ENCODE measurements around the gene NRSN1.

NRSN1 gene

GRCh38 chr6:24152014-24152413 is 26.0 kb downstream of the NRSN1 start:
- no peak overlapping the region for H2AK5ac ChIP-seq (ENCODE audit: low read length, severe bottlenecking)
- H3K4ac ChIP-seq (ENCODE audit: low read depth in 1 of 2, low read length in 2 of 2): no peak overlapping the region
- H3K4me1 ChIP-seq (ENCODE audit: control insufficient read depth, insufficient read depth, low read depth, low read length): no peaks in the 10 kb centered on the region
- no peaks in the 10 kb centered on the region for H3K36me3 ChIP-seq (ENCODE audit: control insufficient read depth in 1 of 2, insufficient read depth in 2 of 2, low read depth in 1 of 2, low read length in 2 of 2)
- H3K9me3 ChIP-seq (ENCODE audit: control insufficient read depth, low read length): no peaks in the 10 kb centered on the region
- no peak overlapping the region for H3K9ac ChIP-seq (ENCODE audit: low read length)
- no peak overlapping the region for H3K27ac ChIP-seq (ENCODE audit: low read length, poor library complexity, severe bottlenecking)
- no CpG with 5 or more reads among the region's 1 CpG for WGBS
- no peak overlapping the region for H3K18ac ChIP-seq (ENCODE audit: low read depth in 1 of 2, low read length in 2 of 2)
- no peak overlapping the region for H4K8ac ChIP-seq (ENCODE audit: low read length)
- no peak overlapping the region for H4K91ac ChIP-seq (ENCODE audit: low read length)
- no peak overlapping the region for H3K23ac ChIP-seq (ENCODE audit: low read length in 2 of 2)
- no peak overlapping the region for H3K4me3 ChIP-seq (ENCODE audit: insufficient read depth in 1 of 2, low read depth in 1 of 2, low read length in 2 of 2)
- H3K4me2 ChIP-seq (ENCODE audit: low read length, poor library complexity, severe bottlenecking): no peak overlapping the region
- no peak overlapping the region for H2BK12ac ChIP-seq (ENCODE audit: low read length in 2 of 2)
- H2BK15ac ChIP-seq (ENCODE audit: low read depth, poor library complexity, severe bottlenecking): no peak overlapping the region
- no peak overlapping the region for H2BK120ac ChIP-seq (ENCODE audit: low read depth, low read length)
- H2AFZ ChIP-seq (ENCODE audit: low read depth, low read length): no peak overlapping the region
- no peaks in the 10 kb centered on the region for H3K79me1 ChIP-seq (replicated peaks; ENCODE audit: low read length, poor library complexity, severe bottlenecking)
- DNase-seq: no peak
- H3K14ac ChIP-seq (ENCODE audit: low read length in 2 of 2): no peak overlapping the region
- H3K27me3 ChIP-seq (ENCODE audit: control insufficient read depth in 1 of 2, insufficient read depth in 1 of 2, low read length in 2 of 2): no peaks in the 10 kb centered on the region
- H2BK5ac ChIP-seq (ENCODE audit: low read depth, low read length, poor library complexity, severe bottlenecking): no peak overlapping the region

- no peak overlapping the region for H2AK5ac ChIP-seq (ENCODE audit: low read length, severe bottlenecking)
- H3K18ac ChIP-seq (ENCODE audit: low read depth in 1 of 2, low read length in 2 of 2): no peak overlapping the region
- no peaks in the 10 kb centered on the region for H3K79me1 ChIP-seq (replicated peaks; ENCODE audit: low read length, poor library complexity, severe bottlenecking)
- H3K27ac ChIP-seq (ENCODE audit: low read length, poor library complexity, severe bottlenecking): no peak overlapping the region
- H3K4ac ChIP-seq (ENCODE audit: low read depth in 1 of 2, low read length in 2 of 2): no peak overlapping the region
- no peaks in the 10 kb centered on the region for H3K27me3 ChIP-seq (ENCODE audit: control insufficient read depth in 1 of 2, insufficient read depth in 1 of 2, low read length in 2 of 2)
- H2BK15ac ChIP-seq (ENCODE audit: low read depth, poor library complexity, severe bottlenecking): no peak overlapping the region
- no peak for DNase-seq
- H3K4me1 ChIP-seq (ENCODE audit: control insufficient read depth, insufficient read depth, low read depth, low read length): no peaks in the 10 kb centered on the region
- H2AFZ ChIP-seq (ENCODE audit: low read depth, low read length): no peak overlapping the region
- no peak overlapping the region for H3K4me2 ChIP-seq (ENCODE audit: low read length, poor library complexity, severe bottlenecking)
- H3K36me3 ChIP-seq (ENCODE audit: control insufficient read depth in 1 of 2, insufficient read depth in 2 of 2, low read depth in 1 of 2, low read length in 2 of 2): no peaks in the 10 kb centered on the region
- H4K8ac ChIP-seq (ENCODE audit: low read length): no peak overlapping the region
- no peak overlapping the region for H3K23ac ChIP-seq (ENCODE audit: low read length in 2 of 2)
- no peaks in the 10 kb centered on the region for H3K9me3 ChIP-seq (ENCODE audit: control insufficient read depth, low read length)
- no peak overlapping the region for H3K4me3 ChIP-seq (ENCODE audit: insufficient read depth in 1 of 2, low read depth in 1 of 2, low read length in 2 of 2)
- H2BK120ac ChIP-seq (ENCODE audit: low read depth, low read length): no peak overlapping the region
- no peak overlapping the region for H2BK5ac ChIP-seq (ENCODE audit: low read depth, low read length, poor library complexity, severe bottlenecking)
- H3K9ac ChIP-seq (ENCODE audit: low read length): no peak overlapping the region
- no peak overlapping the region for H3K14ac ChIP-seq (ENCODE audit: low read length in 2 of 2)
- H2BK12ac ChIP-seq (ENCODE audit: low read length in 2 of 2): no peak overlapping the region
- H4K91ac ChIP-seq (ENCODE audit: low read length): no peak overlapping the region
Observed at GRCh38 chr6:24154121-24154520, 28.1 kb downstream of the NRSN1 start.

- Histone ChIP-seq H2BK5ac (ENCODE audit: low read depth, low read length, poor library complexity, severe bottlenecking) (no peak overlapping the region), H2AK5ac (ENCODE audit: low read length, severe bottlenecking) (no peak overlapping the region), H3K23ac (ENCODE audit: low read length in 2 of 2) (no peak overlapping the region), H2BK15ac (ENCODE audit: low read depth, poor library complexity, severe bottlenecking) (no peak overlapping the region), H3K4me1 (ENCODE audit: control insufficient read depth, insufficient read depth, low read depth, low read length) (no peaks in the 10 kb centered on the region), H3K4me2 (ENCODE audit: low read length, poor library complexity, severe bottlenecking) (no peak overlapping the region), H4K8ac (ENCODE audit: low read length) (no peak overlapping the region), H3K18ac (ENCODE audit: low read depth in 1 of 2, low read length in 2 of 2) (no peak overlapping the region), H3K27me3 (ENCODE audit: control insufficient read depth in 1 of 2, insufficient read depth in 1 of 2, low read length in 2 of 2) (no peaks in the 10 kb centered on the region), H3K79me1 (replicated peaks; ENCODE audit: low read length, poor library complexity, severe bottlenecking) (no peaks in the 10 kb centered on the region), H3K4me3 (ENCODE audit: insufficient read depth in 1 of 2, low read depth in 1 of 2, low read length in 2 of 2) (no peak overlapping the region), H3K36me3 (ENCODE audit: control insufficient read depth in 1 of 2, insufficient read depth in 2 of 2, low read depth in 1 of 2, low read length in 2 of 2) (no peaks in the 10 kb centered on the region), H3K14ac (ENCODE audit: low read length in 2 of 2) (no peak overlapping the region), H2BK120ac (ENCODE audit: low read depth, low read length) (no peak overlapping the region), H3K9ac (ENCODE audit: low read length) (no peak overlapping the region), H3K9me3 (ENCODE audit: control insufficient read depth, low read length) (no peaks in the 10 kb centered on the region), H4K91ac (ENCODE audit: low read length) (no peak overlapping the region), H3K27ac (ENCODE audit: low read length, poor library complexity, severe bottlenecking) (no peak overlapping the region), H2BK12ac (ENCODE audit: low read length in 2 of 2) (no peak overlapping the region), H3K4ac (ENCODE audit: low read depth in 1 of 2, low read length in 2 of 2) (no peak overlapping the region), H2AFZ (ENCODE audit: low read depth, low read length) (no peak overlapping the region)
- DNase-seq: no peak
- WGBS: no CpG with 5 or more reads among the region's 1 CpG
Observed at GRCh38 chr6:24157886-24158285, 31.9 kb downstream of the NRSN1 start.

- Histone ChIP-seq H3K4me2 (ENCODE audit: low read length, poor library complexity, severe bottlenecking) (no peak overlapping the region), H3K18ac (ENCODE audit: low read depth in 1 of 2, low read length in 2 of 2) (no peak overlapping the region), H2BK15ac (ENCODE audit: low read depth, poor library complexity, severe bottlenecking) (no peak overlapping the region), H3K79me1 (replicated peaks; ENCODE audit: low read length, poor library complexity, severe bottlenecking) (no peaks in the 10 kb centered on the region), H3K4ac (ENCODE audit: low read depth in 1 of 2, low read length in 2 of 2) (no peak overlapping the region), H3K4me3 (ENCODE audit: insufficient read depth in 1 of 2, low read depth in 1 of 2, low read length in 2 of 2) (no peak overlapping the region), H4K91ac (ENCODE audit: low read length) (no peak overlapping the region), H4K8ac (ENCODE audit: low read length) (no peak overlapping the region), H2AFZ (ENCODE audit: low read depth, low read length) (no peak overlapping the region), H3K27ac (ENCODE audit: low read length, poor library complexity, severe bottlenecking) (no peak overlapping the region), H2BK12ac (ENCODE audit: low read length in 2 of 2) (no peak overlapping the region), H2AK5ac (ENCODE audit: low read length, severe bottlenecking) (no peak overlapping the region), H3K9ac (ENCODE audit: low read length) (no peak overlapping the region), H3K27me3 (ENCODE audit: control insufficient read depth in 1 of 2, insufficient read depth in 1 of 2, low read length in 2 of 2) (no peaks in the 10 kb centered on the region), H2BK5ac (ENCODE audit: low read depth, low read length, poor library complexity, severe bottlenecking) (no peak overlapping the region), H3K36me3 (ENCODE audit: control insufficient read depth in 1 of 2, insufficient read depth in 2 of 2, low read depth in 1 of 2, low read length in 2 of 2) (peaks cover 0 to 3% of the 10 kb centered on the region in 2 experiments), H3K4me1 (ENCODE audit: control insufficient read depth, insufficient read depth, low read depth, low read length) (no peaks in the 10 kb centered on the region), H2BK120ac (ENCODE audit: low read depth, low read length) (no peak overlapping the region), H3K9me3 (ENCODE audit: control insufficient read depth, low read length) (peaks cover 8% of the 10 kb centered on the region), H3K14ac (ENCODE audit: low read length in 2 of 2) (no peak overlapping the region), H3K23ac (ENCODE audit: low read length in 2 of 2) (no peak overlapping the region)
- WGBS: 85% methylated on average over 8 of the region's 10 CpGs
- no peak for DNase-seq
Observed at GRCh38 chr6:24183584-24183983, 57.6 kb downstream of the NRSN1 start.

All from mesenchymal stem cell (in vitro differentiated cells and primary cell).